Measurements from ENCODE around the gene IPO9.

Gene IPO9

GRCh38 chr1:201841265-201841912 is 12.4 kb downstream of the IPO9 start:
- no peak for DNase-seq (ENCODE audit: low read depth)
- no peak for TF ChIP-seq CTCF (IDR thresholded peaks at IDR 0.05; ENCODE audit: control insufficient read depth, insufficient read depth, low read depth, low read length, missing control alignments)
- no peak overlapping the region for H3K4me3 ChIP-seq (ENCODE audit: control insufficient read depth, low read depth, low read length)

GRCh38 chr1:201842472-201843027 is 13.6 kb downstream of the IPO9 start:
- TF ChIP-seq CTCF (IDR thresholded peaks at IDR 0.05; ENCODE audit: control insufficient read depth, insufficient read depth, low read depth, low read length, missing control alignments), result no peak

GRCh38 chr1:201845331-201846083 is 16.6 kb downstream of the IPO9 start:
- no peak overlapping the region for H3K4me3 ChIP-seq (ENCODE audit: control insufficient read depth, low read depth, low read length)
- no peak for TF ChIP-seq CTCF (IDR thresholded peaks at IDR 0.05; ENCODE audit: control insufficient read depth, insufficient read depth, low read depth, low read length, missing control alignments)
- no peak for DNase-seq (ENCODE audit: low read depth)

More at GRCh38 chr1:201842472-201843027, 13.6 kb downstream of the IPO9 start:
- no peak overlapping the region for H3K4me3 ChIP-seq (ENCODE audit: control insufficient read depth, low read depth, low read length)
- no peak for DNase-seq (ENCODE audit: low read depth)

- no peak overlapping the region for H3K4me3 ChIP-seq (ENCODE audit: control insufficient read depth, low read depth, low read length)
- no peak for DNase-seq (ENCODE audit: low read depth)
- no peak for TF ChIP-seq CTCF (IDR thresholded peaks at IDR 0.05; ENCODE audit: control insufficient read depth, insufficient read depth, low read depth, low read length, missing control alignments)
These were observed 18.2 kb downstream of the IPO9 start for GRCh38 chr1:201847150-201847549.

GRCh38 chr1:201848230-201848629 is 19.3 kb downstream of the IPO9 start:
- TF ChIP-seq CTCF (IDR thresholded peaks at IDR 0.05; ENCODE audit: control insufficient read depth, insufficient read depth, low read depth, low read length, missing control alignments), result no peak
- no peak for DNase-seq (ENCODE audit: low read depth)
- no peak overlapping the region for H3K4me3 ChIP-seq (ENCODE audit: control insufficient read depth, low read depth, low read length)

- TF ChIP-seq CTCF (IDR thresholded peaks at IDR 0.05; ENCODE audit: control insufficient read depth, insufficient read depth, low read depth, low read length, missing control alignments), result no peak
- H3K4me3 ChIP-seq (ENCODE audit: control insufficient read depth, low read depth, low read length), result no peak overlapping the region
These were observed 20.6 kb downstream of the IPO9 start for GRCh38 chr1:201849372-201850052.

More at GRCh38 chr1:201849372-201850052, 20.6 kb downstream of the IPO9 start:
- DNase-seq (ENCODE audit: low read depth), result no peak

All from AG09309 (cell line).